Measurements from ENCODE around the gene THBS1.

GRCh38 chr15:39542385-39543065 is 38.4 kb upstream of the THBS1 start:
- TF ChIP-seq, protein P1, sequence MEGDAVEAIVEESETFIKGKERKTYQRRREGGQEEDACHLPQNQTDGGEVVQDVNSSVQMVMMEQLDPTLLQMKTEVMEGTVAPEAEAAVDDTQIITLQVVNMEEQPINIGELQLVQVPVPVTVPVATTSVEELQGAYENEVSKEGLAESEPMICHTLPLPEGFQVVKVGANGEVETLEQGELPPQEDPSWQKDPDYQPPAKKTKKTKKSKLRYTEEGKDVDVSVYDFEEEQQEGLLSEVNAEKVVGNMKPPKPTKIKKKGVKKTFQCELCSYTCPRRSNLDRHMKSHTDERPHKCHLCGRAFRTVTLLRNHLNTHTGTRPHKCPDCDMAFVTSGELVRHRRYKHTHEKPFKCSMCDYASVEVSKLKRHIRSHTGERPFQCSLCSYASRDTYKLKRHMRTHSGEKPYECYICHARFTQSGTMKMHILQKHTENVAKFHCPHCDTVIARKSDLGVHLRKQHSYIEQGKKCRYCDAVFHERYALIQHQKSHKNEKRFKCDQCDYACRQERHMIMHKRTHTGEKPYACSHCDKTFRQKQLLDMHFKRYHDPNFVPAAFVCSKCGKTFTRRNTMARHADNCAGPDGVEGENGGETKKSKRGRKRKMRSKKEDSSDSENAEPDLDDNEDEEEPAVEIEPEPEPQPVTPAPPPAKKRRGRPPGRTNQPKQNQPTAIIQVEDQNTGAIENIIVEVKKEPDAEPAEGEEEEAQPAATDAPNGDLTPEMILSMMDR (IDR thresholded peaks at IDR 0.05; ENCODE audit: poor library complexity), result no peak
- TF ChIP-seq EZH2phosphoT487 (IDR thresholded peaks at IDR 0.05; ENCODE audit: low read depth, severe bottlenecking, unreplicated experiment) (no peak), EZH2 (IDR thresholded peaks at IDR 0.05; ENCODE audit: borderline replicate concordance) (no peak)
